Measurements from ENCODE around the gene PCNA. TPM values are rescaled to one million over a fixed set of nuclear protein-coding genes. Genes with fewer than 3 reads are reported as not detected.

PCNA gene
- total RNA-seq, 1 donor from 2014 or later: 323 TPM

DNA sequence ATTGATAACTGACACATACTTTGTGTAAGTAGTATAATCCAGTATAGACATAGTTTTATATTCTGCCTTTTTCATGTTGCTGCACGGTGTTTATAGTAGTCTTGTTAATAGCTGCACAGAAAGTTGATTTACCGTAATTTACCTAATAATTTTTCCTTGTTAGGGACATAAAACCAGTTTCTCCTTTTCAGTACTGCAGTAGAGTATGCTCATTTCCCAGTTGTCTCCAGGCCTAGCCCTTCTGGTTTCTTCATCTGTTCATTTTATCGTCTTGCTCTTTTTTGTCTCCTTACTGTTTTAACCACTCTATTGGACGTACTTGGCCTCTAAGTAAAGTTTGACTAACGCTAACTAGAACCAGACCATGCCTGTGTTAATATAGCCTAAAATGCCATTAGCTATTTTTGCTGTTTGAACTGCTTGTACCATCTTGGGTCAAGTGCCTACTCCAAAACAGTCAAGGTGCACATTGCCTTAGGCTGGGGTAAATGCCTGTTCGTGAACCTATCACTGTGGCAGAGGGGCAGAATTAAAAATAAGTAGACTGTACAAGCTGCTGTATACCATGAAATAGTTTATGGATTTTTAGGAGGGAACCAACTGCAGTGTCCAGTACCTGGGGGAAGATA is 41.9 kb upstream of the PCNA start:
- peaks cover 5% of the 10 kb centered on the region for H3K36me3 Mint-ChIP-seq

DNA sequence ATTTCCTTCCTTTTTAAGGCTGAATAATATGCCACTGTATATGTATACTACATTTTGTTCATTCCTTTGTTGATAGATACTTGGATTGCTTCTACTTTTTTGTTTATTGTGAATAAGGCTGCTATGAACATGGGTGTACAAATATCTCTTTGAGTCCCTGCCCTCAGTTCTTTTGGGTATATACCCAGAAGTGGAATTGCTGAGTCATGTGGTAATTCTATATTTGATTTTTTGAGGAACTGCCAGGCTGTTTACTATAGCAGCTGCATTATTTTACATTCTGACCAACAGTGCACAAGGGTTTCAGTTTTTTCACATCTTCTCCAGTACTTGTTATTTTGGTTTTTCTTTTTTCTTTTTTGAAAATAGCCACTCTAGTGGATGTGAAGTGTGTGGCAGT is 41.1 kb upstream of the PCNA start:
- peaks cover 4% of the 10 kb centered on the region for H3K36me3 Mint-ChIP-seq
- H3K4me1 Mint-ChIP-seq: peaks cover 7% of the 10 kb centered on the region
- H3K27ac Mint-ChIP-seq: no peak overlapping the region

More for the DNA sequence above, 41.9 kb upstream of the PCNA start:
- Mint-ChIP-seq H3K27ac (no peak overlapping the region), H3K4me3 (no peak overlapping the region), H3K9me3 (no peaks in the 10 kb centered on the region), H3K4me1 (peaks cover 14% of the 10 kb centered on the region), H3K27me3 (ENCODE audit: insufficient read depth, low read depth) (peaks cover 9% of the 10 kb centered on the region)
- no peak for DNase-seq (ENCODE audit: low spot score)
- Histone ChIP-seq H2AFZ (replicated peaks) (no peak overlapping the region), H3K27me3 (no peaks in the 10 kb centered on the region), H3K36me3 (no peaks in the 10 kb centered on the region), H3F3A (ENCODE audit: low read depth) (no peaks in the 10 kb centered on the region), H3K4me2 (no peak overlapping the region), H4K20me1 (ENCODE audit: low read depth) (peaks cover 31% of the 10 kb centered on the region), H3K4me1 (peaks cover 6% of the 10 kb centered on the region), H3K27ac (no peak overlapping the region), H3K4me3 (no peak overlapping the region), H3K79me2 (ENCODE audit: low read depth) (peaks cover 80% of the 10 kb centered on the region), H3K9me3 (ENCODE audit: low read depth) (no peaks in the 10 kb centered on the region), H3K9ac (no peak overlapping the region)
- TF ChIP-seq CTCF (IDR thresholded peaks at IDR 0.05): no peak
- no peak for TF ChIP-seq EZH2 (IDR thresholded peaks at IDR 0.05)
- TF ChIP-seq EZH2phosphoT487 (IDR thresholded peaks at IDR 0.05): no peak

GRCh38 chr20:5159928-5160327 is 40.2 kb upstream of the PCNA start:
- Histone ChIP-seq H3F3A (ENCODE audit: low read depth) (no peaks in the 10 kb centered on the region), H3K79me2 (ENCODE audit: low read depth) (peaks cover 80% of the 10 kb centered on the region), H3K4me1 (no peaks in the 10 kb centered on the region), H3K9ac (no peak overlapping the region), H3K27ac (no peak overlapping the region), H3K27me3 (no peaks in the 10 kb centered on the region), H3K4me3 (no peak overlapping the region), H2AFZ (replicated peaks) (no peak overlapping the region), H3K4me2 (no peak overlapping the region), H3K9me3 (ENCODE audit: low read depth) (no peaks in the 10 kb centered on the region), H3K36me3 (no peaks in the 10 kb centered on the region), H4K20me1 (ENCODE audit: low read depth) (peaks cover 38% of the 10 kb centered on the region)
- Mint-ChIP-seq H3K9me3 (no peaks in the 10 kb centered on the region), H3K27ac (no peak overlapping the region), H3K4me3 (no peak overlapping the region), H3K27me3 (ENCODE audit: insufficient read depth, low read depth) (no peaks in the 10 kb centered on the region), H3K36me3 (peaks cover 2% of the 10 kb centered on the region), H3K4me1 (peaks cover 9% of the 10 kb centered on the region)
- TF ChIP-seq EZH2 (IDR thresholded peaks at IDR 0.05) (no peak), CTCF (IDR thresholded peaks at IDR 0.05) (no peak), EZH2phosphoT487 (IDR thresholded peaks at IDR 0.05) (no peak)
- DNase-seq (ENCODE audit: low spot score): no peak

More for the DNA sequence above, 41.1 kb upstream of the PCNA start:
- no peaks in the 10 kb centered on the region for H3F3A ChIP-seq (ENCODE audit: low read depth)
- no peak for DNase-seq (ENCODE audit: low spot score)
- no peak overlapping the region for H3K4me2 ChIP-seq
- H2AFZ ChIP-seq (replicated peaks): no peak overlapping the region
- Mint-ChIP-seq H3K4me3 (no peak overlapping the region), H3K27me3 (ENCODE audit: insufficient read depth, low read depth) (peaks cover 4% of the 10 kb centered on the region), H3K9me3 (no peaks in the 10 kb centered on the region)
- no peak overlapping the region for H3K9ac ChIP-seq
- no peaks in the 10 kb centered on the region for H3K4me1 ChIP-seq
- peaks cover 80% of the 10 kb centered on the region for H3K79me2 ChIP-seq (ENCODE audit: low read depth)
- no peaks in the 10 kb centered on the region for H3K27me3 ChIP-seq
- H3K27ac ChIP-seq: no peak overlapping the region
- no peaks in the 10 kb centered on the region for H3K9me3 ChIP-seq (ENCODE audit: low read depth)
- no peak for TF ChIP-seq CTCF (IDR thresholded peaks at IDR 0.05)
- no peak for TF ChIP-seq EZH2 (IDR thresholded peaks at IDR 0.05)
- no peak for TF ChIP-seq EZH2phosphoT487 (IDR thresholded peaks at IDR 0.05)
- H3K36me3 ChIP-seq: no peaks in the 10 kb centered on the region
- no peak overlapping the region for H3K4me3 ChIP-seq
- H4K20me1 ChIP-seq (ENCODE audit: low read depth): peaks cover 32% of the 10 kb centered on the region
